ENCODE measurements around the gene KCTD14. TPM values are rescaled to one million over a fixed set of nuclear protein-coding genes. Genes with fewer than 3 reads are reported as not detected.
"Not testable (repeated sequence)": the region's sequence is repeated elsewhere in the genome, so short reads cannot be mapped to it uniquely, and the experiment has no call there.

Gene KCTD14
- total RNA-seq, 1 donor, result 0.36 TPM

DNA sequence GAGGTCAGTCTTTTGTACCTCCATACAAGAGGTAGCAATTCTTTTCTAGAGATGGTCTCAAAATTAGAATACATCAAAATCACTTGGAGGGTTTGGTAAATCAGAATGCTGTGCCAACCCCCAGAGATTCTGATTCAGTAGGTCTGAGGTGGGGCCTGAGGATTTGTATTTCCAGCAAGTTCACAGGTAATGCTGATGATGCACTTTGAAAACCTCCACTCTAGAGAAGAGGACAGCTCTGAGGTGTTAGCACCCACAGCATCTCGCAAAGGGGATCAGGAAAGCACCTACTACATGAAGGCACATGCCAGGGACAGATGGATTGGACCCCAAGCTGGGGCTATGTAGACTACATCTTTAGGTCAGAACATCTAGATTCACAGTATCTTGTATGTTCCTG is 7.2 kb downstream of the KCTD14 start:
- Histone ChIP-seq H3K79me2 (ENCODE audit: insufficient read depth, low read length) (no peaks in the 10 kb centered on the region), H3K4me3 (ENCODE audit: insufficient read depth, low read length) (no peak overlapping the region), H3K27ac (ENCODE audit: low read depth, low read length) (no peak overlapping the region), H4K20me1 (ENCODE audit: insufficient read depth, low read length) (no peaks in the 10 kb centered on the region), H3K4me1 (ENCODE audit: insufficient read depth, low read length) (no peaks in the 10 kb centered on the region), H2AFZ (ENCODE audit: low read length) (no peak overlapping the region), H3K27me3 (ENCODE audit: insufficient read depth, low read length) (no peaks in the 10 kb centered on the region), H3K36me3 (ENCODE audit: insufficient read depth, low read length) (no peaks in the 10 kb centered on the region), H3K9me3 (ENCODE audit: low read depth, low read length) (no peaks in the 10 kb centered on the region), H3K4me2 (ENCODE audit: insufficient read depth, low read length) (no peak overlapping the region)
- DNase-seq (ENCODE audit: insufficient read length, low spot score, missing footprints), result no peak
- no peak for TF ChIP-seq CTCF (IDR thresholded peaks at IDR 0.05; ENCODE audit: extremely low read depth, low read depth, low read length)

GRCh38 chr11:78014937-78015520 is 8.0 kb downstream of the KCTD14 start:
- not testable (repeated sequence) for H3K27ac ChIP-seq (ENCODE audit: low read depth, low read length); H2AFZ ChIP-seq (ENCODE audit: low read length); H3K4me1 ChIP-seq (ENCODE audit: insufficient read depth, low read length); H3K27me3 ChIP-seq (ENCODE audit: insufficient read depth, low read length); H3K79me2 ChIP-seq (ENCODE audit: insufficient read depth, low read length); H3K36me3 ChIP-seq (ENCODE audit: insufficient read depth, low read length); H3K4me2 ChIP-seq (ENCODE audit: insufficient read depth, low read length); H3K9me3 ChIP-seq (ENCODE audit: low read depth, low read length); DNase-seq (ENCODE audit: insufficient read length, low spot score, missing footprints); H4K20me1 ChIP-seq (ENCODE audit: insufficient read depth, low read length); H3K4me3 ChIP-seq (ENCODE audit: insufficient read depth, low read length)

- H3K79me2 ChIP-seq (ENCODE audit: insufficient read depth, low read length), result no peaks in the 10 kb centered on the region
- H3K36me3 ChIP-seq (ENCODE audit: insufficient read depth, low read length), result no peaks in the 10 kb centered on the region
- TF ChIP-seq CTCF (IDR thresholded peaks at IDR 0.05; ENCODE audit: extremely low read depth, low read depth, low read length), result no peak
- H3K4me2 ChIP-seq (ENCODE audit: insufficient read depth, low read length), result no peak overlapping the region
- H3K27me3 ChIP-seq (ENCODE audit: insufficient read depth, low read length), result no peaks in the 10 kb centered on the region
- no peaks in the 10 kb centered on the region for H3K9me3 ChIP-seq (ENCODE audit: low read depth, low read length)
- no peaks in the 10 kb centered on the region for H3K4me1 ChIP-seq (ENCODE audit: insufficient read depth, low read length)
- DNase-seq (ENCODE audit: insufficient read length, low spot score, missing footprints), result no peak
- no peak overlapping the region for H3K4me3 ChIP-seq (ENCODE audit: insufficient read depth, low read length)
- H2AFZ ChIP-seq (ENCODE audit: low read length), result no peak overlapping the region
- H3K27ac ChIP-seq (ENCODE audit: low read depth, low read length), result no peak overlapping the region
- H4K20me1 ChIP-seq (ENCODE audit: insufficient read depth, low read length), result no peaks in the 10 kb centered on the region
These were observed 11.8 kb downstream of the KCTD14 start for GRCh38 chr11:78011301-78011700.

DNA sequence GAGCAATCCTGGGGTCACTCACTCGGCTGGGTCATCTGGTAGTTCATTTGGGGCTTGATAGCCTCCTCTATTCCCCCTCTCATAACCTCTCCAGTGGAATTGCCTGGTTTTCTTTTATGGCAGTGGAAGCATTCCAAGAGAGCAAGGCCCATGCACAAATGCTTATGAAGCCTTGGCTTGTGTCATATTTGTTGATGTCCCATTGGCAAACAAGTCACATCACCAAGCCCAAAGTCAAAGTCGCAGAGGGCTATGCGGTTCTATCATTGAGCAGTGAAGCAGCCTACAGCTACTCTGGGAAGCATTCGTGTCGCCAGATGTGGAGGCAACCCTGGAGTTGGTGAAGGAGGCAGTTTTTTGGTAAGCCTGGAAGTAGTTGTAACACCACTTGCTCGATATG is 12.3 kb downstream of the KCTD14 start:
- Histone ChIP-seq H3K4me2 (ENCODE audit: insufficient read depth, low read length) (no peak overlapping the region), H4K20me1 (ENCODE audit: insufficient read depth, low read length) (no peaks in the 10 kb centered on the region), H3K4me3 (ENCODE audit: insufficient read depth, low read length) (no peak overlapping the region), H3K4me1 (ENCODE audit: insufficient read depth, low read length) (no peaks in the 10 kb centered on the region), H3K9me3 (ENCODE audit: low read depth, low read length) (no peaks in the 10 kb centered on the region), H3K27ac (ENCODE audit: low read depth, low read length) (no peak overlapping the region), H3K36me3 (ENCODE audit: insufficient read depth, low read length) (no peaks in the 10 kb centered on the region), H2AFZ (ENCODE audit: low read length) (no peak overlapping the region), H3K27me3 (ENCODE audit: insufficient read depth, low read length) (no peaks in the 10 kb centered on the region), H3K79me2 (ENCODE audit: insufficient read depth, low read length) (no peaks in the 10 kb centered on the region)
- TF ChIP-seq CTCF (IDR thresholded peaks at IDR 0.05; ENCODE audit: extremely low read depth, low read depth, low read length), result no peak
- DNase-seq (ENCODE audit: insufficient read length, low spot score, missing footprints), result no peak
